HG03520 (cell line): ENCODE data around the gene SND1.
A peak's percentile ranks its signal among the peaks of the same experiment; 100 is the strongest.

ENCODE experiments used
- ATAC-seq: cut with Tn5 transposase; IDR thresholded peaks from one replicate; pipeline ENCODE4 v1.9.1; 2021; ENCODE audit warnings: mild to moderate bottlenecking, moderate library complexity; ENCODE audit not compliant: unreplicated experiment

SND1 gene

DNA sequence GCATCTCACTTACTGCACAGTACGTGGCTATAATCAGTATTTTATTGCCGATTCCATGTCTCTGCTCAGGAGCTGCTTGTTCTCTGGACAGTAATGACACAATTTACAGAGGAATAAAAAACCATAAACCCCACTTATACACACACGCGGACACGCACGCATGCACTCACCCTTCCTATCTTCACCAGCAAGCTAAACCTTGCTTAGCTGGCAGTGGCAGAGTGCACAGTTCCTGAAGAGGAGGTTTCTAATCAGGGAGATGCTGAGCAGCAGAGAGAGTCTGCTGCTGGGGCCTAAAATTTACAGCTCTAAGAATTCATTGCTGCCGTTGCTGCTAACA is 66.3 kb downstream of the SND1 start:
- no peak for ATAC-seq

DNA sequence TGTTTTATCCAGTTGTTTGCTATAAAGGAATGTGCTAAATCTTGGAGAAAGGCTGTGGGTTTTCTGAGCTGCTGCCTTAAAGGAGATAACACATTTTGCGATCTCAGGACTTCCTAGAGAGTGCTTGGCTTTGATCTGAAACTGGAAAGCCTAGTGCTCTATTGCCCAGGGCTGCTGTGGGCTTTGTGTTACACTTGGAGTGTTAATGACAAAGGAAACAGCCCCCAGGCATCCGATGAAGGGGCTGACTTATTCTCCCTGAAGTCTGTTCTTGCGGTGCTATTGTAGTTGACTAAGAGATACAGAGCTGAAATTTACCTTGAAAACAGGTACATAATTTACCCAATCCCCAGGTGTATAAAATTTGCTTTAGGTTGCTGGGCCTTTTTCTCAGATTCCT is 74.5 kb downstream of the SND1 start:
- no peak for ATAC-seq

- no peak for ATAC-seq
Measured at GRCh38 chr7:127730658-127731276, 78.8 kb downstream of the SND1 start.

- no peak for ATAC-seq
Measured at GRCh38 chr7:127731431-127732080, 79.6 kb downstream of the SND1 start.

DNA sequence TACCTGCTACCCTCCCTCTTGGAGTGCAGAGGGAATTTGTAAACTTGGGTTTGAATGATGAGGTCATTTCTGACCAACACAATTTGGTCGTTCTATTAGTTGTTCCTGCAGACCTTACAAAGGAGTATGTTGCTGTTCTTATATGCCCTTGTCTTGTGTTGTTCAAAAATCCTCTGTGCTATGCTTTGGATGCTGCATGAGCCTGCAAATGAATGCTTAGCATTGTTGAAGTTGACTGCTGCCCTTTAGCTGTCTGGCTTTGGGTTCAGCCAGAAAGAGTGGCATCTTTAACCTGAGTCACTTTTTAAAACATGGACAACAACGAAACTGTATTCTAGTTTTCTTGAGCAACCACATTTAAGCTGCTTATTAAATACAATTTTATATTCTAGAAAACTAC is 80.3 kb downstream of the SND1 start:
- ATAC-seq = no peak

- no peak for ATAC-seq
Measured at GRCh38 chr7:127733986-127734385, 82.0 kb downstream of the SND1 start.

DNA sequence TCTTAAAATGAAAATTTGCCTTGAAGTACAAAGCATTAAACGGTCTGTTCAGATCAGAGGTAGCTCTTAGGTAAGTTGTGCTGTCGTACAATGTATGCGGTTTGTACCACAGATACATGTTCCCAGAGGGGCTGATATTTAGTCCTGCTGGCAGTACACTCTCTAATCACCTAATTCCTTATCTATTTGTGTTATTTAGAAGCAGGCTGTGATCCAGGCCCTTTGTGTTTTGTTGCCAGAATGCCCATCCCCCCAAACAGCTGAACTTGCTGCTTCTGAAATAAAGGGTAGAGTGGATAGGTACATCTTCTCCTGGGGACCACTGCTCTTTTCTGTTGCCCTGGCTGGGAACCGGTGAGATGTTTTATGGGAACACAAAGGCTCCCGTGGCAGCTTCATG is 84.5 kb downstream of the SND1 start:
- no peak for ATAC-seq

- ATAC-seq = no peak
Measured at GRCh38 chr7:127738859-127739258, 86.9 kb downstream of the SND1 start.

GRCh38 chr7:127741764-127742375 is 89.9 kb downstream of the SND1 start:
- no peak for ATAC-seq

GRCh38 chr7:127745445-127745844 is 93.5 kb downstream of the SND1 start:
- peak; percentile 46 for ATAC-seq

DNA sequence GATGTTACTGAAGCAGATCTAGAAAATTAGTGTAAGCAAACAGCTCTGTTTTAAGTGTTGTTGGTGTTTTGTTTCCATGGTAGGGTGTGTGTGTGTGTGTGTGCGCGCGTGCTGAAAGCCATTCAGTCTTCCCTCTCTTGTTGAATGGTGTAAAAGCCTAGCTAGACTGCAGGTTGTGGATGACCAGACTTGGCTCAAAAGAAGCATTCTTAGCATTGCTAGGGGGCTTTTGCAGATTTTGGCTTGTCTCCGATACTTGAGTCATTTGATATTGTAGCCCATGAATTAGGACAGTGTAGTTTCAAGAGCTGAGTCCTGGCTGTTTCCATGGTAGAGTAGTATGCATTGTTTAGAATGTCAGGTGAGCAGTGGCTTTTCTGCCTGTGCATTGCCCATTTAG is 99.1 kb downstream of the SND1 start:
- no peak for ATAC-seq

- no peak for ATAC-seq
Measured at GRCh38 chr7:127751490-127752448, 99.8 kb downstream of the SND1 start.

GRCh38 chr7:127752829-127753228 is 100.8 kb downstream of the SND1 start:
- ATAC-seq = no peak

DNA sequence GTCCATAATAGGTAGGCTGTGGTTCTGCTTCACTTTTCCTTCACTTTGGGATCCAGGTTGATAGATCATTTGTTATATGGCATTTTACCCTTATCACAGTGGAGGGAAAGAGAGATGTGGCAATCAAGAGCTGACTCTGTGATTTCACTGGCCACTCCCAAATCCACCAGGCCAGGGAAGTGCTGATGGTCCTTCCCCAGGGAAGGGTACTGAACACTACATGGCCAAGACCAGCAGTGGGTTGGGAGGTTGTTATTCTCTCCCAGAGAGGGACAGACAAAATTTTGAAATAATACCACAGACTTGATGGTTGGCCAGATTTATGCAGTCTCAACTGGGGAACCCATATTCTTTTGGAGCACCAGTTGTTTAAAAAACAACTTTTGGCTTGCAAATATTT is 102.5 kb downstream of the SND1 start:
- no peak for ATAC-seq

DNA sequence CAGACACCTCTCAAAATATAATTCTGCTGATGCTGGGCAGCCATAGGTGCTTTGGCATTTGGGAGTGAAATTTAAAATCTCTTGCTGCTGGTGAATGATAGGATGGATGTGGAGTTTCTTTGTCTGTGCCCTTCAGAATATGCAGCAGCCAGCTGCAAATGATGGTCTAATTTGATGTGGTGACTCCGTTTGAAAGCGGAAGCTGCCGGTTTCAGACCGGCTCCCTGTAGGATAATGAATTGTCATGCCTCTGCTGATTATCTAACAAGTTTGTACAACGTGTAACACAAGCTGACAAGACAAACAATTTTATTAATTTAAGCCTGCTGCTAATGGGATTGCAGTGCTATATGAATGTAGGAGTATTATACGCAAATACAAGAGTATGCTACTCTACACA is 103.5 kb downstream of the SND1 start:
- no peak for ATAC-seq

DNA sequence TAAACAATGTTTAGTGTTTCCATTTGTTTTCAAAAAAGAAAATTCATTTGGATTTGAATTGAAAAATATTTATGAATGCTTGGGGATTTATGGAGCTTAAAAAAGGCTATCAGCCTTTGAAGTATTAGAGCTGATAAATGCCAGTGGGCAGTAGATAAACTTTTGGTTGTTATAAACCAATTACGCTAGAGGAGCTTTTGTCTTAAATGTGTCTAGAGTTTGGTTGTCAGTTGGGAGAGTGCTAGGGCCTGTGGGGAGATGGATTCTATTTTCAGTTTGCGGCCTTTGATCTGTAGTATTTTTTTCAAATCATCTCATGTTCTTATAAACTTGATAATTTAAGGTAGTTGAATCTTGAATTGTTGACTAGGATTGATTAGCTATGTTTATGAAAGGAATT is 104.0 kb downstream of the SND1 start:
- no peak for ATAC-seq

DNA sequence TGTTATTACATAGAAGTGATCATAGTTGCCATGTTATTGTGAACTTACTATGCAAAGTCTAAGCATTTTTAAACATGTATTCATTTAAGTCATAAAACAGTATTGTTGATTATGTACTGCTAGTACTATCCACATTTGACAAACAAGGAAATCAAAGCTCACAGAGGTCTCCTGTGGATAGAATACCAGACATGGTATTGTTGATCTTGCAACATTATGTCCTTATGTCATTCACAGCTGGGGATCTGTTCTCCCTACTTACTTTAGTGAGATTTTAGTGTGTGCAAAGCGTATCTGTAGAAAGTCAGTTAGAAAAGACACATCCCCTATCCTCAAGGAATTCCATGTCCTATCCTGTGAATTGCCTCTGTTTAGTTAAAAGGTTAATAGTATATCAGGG is 106.1 kb downstream of the SND1 start:
- no peak for ATAC-seq

GRCh38 chr7:127758845-127759244 is 106.9 kb downstream of the SND1 start:
- no peak for ATAC-seq

DNA sequence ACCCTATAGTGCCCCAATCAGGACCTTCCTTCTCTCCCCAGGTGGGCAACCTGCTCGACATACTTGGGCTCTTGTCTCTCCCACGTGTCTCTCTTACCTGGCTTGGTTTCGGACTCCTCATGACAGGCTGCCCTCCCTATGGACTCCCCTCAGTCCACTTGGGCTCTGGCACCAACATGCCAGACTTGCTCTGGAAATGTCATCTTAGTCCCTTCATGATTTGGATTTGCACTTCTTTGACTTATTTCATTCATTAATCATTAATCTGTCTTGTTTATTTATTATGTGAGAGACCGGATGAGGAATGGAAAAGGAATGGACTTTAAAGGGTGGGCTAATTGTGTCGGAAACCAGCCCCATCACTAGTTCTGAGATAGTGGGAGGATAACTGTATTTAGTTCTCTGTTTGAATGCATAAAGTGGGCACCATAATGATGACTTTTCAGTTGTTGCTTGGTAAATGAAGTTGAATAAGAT is 108.0 kb downstream of the SND1 start:
- no peak for ATAC-seq

DNA sequence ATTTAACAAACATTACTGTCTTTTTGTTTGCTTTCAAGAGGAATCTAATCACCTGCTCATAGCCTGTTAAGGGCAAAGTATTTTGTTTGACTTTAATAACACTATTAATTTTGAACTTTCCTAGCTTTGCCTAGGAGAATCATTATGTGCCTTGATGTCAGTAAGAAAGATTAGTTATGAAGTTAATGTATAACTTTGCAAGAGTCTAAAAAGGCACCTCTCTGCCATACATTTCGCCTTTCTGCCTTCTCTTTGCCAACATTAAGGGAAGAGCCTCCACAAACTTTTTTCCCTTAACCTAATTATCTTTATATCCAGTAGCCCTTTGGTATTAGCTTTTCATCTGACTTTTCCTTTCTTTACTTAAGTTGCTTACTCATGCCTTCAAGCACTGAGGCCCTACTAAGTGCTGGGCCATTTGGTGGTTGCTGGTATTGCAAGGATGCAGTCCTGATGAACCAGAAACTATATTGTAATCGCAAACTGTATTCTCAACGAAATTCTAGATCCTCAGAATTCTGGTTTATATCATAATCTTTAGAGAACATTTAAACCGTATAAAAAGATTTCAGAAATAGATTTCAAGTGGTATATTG is 108.5 kb downstream of the SND1 start:
- no peak for ATAC-seq

DNA sequence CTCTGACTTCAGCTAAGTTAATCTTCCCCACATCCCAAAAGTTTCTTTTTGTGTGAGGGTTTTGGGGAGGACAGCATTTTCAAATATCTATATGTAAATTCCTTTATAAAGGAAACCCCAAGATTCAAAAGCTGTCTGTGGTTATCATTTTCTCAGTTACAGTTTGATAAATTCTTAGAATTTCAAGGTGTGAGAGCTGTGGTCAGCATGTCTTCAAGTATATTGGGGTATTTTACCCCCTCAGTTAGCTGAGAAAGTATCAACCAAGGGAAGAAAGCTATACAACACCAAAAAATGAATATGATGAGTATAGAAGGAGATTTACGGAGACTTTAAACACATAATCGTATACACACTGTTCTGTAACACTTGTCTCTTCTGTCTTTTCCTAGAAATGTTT is 109.2 kb downstream of the SND1 start:
- ATAC-seq = no peak
